NOMO-1 (cell line): Measurements from ENCODE around the gene GPR179.

ENCODE experiments used
- DNase-seq, 2 experiments: peaks; one replicate each; lab custom pipeline; 2025; ENCODE audit not compliant: unreplicated experiment in 2 of 2; lab: John Stamatoyannopoulos, UW

GPR179 gene

DNA sequence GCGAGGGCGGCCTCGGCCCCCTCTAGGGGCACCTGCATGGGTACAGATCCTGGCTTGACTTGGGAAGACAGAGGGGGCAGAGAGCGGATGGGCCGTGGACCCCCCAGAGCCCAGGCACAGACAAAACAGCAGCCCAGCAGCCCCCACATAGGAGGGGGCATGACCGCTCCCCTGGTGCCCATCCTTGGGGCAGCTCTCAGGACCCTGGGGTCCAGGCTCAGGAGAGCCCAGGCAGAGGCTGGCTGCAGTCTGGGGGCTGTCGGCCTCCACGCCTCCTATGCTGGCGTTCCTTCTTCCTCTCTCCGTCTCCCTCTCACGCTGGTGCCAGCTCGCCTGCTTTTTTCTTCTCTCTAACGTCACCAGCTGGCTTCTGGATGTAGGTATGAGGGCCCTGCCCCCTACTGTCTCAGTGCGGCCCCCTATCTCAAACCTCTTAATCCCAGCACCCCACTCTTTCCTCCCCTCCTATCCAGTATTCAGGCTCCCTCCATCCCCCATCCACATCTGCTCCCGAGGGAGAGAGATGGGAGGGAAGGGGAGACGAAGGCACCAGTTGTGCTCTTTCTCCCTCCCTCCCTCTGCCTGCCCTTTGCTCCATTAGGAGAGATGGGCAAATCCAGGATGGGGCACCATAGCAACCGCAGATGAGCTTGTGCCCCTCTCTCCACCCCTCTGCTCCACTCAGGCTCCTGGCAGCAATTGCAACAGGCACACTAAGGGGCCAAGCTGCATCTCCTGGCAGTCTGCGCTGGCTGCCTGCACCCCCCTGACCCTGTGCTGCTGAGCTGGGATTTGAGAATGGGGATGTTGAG is at the start of gene GPR179:
Gene GPR179 (minus strand): TSS at position 349 of the 812 bp plus-strand sequence. CDS start 167 bp downstream, at position 182.
- no peak for DNase-seq

DNA sequence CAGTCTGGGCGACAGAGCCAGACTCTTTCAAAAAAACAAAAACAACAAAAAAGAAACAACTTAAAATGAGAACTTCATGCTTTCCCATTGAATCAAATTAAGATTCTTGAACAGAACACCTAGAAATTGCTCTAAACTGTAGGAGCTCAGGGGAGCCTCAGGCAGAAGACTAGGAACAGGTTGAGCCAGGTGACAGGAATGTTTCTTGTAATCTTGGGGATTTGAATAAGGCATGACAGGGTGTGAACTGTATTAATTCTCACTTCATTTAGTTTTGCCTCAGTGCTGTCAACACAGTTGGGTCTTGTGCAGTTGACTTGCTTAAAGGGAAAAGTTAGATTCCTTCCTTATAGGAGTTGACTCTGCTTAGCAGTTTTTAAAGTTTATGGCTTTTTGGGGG is 35.7 kb upstream of the GPR179 start:
- DNase-seq: no peak

DNA sequence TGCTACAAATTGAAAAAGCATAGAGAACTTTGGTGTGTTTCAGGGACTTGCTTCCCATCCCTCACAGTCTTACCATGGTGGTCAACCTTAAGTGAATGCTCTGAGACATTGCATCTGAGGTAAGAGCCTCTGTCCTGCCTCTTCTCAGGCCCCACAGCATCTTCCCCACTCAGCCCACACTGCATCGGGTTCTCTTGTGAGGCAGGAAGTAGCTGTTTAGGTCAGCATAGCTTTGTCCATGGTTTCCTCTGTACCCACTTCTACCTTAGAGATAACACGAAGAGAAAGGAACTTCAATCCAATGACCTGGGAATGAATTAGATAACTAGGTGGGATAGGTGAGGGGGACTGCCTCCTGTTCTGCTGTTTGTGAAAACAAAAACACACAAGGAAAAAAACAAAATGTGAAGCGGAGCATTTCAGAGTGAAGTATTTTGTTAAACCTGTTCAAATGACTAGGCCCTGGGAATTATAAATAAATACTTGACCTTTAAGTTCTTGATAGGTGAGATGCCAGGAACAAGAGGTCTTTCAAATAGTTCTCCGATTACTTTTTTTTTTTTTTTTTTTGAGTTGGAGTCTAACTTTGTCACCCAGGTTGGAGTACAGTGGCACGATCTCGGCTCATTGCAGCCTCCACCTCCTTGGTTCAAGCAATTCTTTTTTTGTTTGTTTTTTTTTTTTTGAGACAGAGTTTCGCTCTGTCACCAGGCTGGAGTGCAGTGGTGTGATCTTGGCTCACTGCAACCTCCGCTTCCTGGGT is 25.5 kb upstream of the GPR179 start:
- DNase-seq: no peak

DNA sequence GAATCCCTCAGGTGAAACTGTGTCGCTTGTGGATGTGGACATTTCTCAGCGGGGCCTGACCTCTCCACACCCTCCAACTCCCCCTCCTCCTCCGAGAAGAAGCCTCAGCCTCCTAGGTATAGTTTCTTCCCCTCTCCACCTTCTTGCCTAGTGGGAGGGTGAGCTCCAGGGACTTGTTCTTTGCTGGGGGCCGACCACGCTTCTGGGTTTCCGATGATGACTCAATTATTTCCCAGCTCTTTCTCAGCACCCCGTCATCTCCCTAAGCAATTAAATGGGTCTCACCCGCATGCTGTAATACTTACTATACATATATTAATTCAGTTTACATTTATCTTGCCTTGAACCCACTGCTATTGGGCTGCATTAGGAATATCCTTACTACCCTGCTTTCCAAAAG is 21.0 kb upstream of the GPR179 start:
- DNase-seq: no peak

DNA sequence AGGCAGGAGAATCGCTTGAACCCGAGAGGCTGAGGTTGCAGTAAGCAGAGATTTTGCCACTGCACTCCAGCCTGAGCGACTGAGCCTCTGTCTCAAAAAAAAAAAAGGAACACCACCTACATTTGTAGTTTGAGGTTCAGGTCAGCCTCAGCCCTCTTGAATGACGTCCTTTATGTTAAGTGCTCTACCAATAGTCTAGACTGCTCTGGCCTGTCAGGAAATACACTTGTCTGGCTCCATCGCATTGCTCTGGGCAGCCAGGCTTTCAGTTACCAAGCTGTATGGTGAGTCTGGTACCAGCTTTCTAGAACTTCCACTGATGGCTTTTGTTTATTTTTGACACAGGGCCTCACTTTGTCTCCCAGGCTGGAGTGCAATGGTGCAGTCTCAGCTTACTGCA is 19.3 kb upstream of the GPR179 start:
- DNase-seq: no peak

DNA sequence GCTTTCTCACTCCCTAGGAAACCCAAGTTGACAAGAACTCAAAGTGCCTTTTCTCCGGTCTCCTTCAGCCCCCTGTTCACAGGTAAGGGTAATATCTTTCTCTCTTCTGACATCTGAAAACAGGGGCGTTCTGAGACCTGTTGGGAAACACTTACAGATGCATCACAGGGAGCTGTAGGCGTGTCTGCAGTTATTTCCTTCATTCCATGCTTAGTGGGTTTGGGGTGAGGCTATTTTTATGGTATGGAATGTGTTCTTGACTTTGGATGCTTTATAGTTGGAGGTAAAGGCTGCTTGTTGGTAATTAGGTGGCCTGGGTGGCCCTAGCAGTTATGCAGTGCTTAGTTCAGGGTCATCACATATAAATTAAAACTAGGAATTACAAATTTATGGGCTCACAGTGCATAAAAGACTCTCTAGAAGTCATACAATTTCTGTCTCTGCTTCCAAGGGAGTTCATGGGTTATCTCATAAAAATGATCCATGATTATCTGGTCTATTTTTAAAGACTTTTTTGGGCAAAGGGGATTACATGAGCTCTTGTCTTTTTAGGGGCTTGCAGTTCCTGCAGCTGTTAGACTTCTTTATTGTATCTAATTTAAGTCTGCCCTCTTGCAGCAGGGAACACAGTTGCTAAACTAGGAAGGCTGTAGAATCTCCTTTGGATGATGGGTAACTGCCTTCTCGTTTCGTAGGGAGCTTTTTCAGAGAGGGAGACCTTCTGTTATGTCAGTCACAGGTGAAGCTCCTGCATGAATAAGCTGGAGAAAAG is 18.1 kb upstream of the GPR179 start:
- no peak for DNase-seq

DNA sequence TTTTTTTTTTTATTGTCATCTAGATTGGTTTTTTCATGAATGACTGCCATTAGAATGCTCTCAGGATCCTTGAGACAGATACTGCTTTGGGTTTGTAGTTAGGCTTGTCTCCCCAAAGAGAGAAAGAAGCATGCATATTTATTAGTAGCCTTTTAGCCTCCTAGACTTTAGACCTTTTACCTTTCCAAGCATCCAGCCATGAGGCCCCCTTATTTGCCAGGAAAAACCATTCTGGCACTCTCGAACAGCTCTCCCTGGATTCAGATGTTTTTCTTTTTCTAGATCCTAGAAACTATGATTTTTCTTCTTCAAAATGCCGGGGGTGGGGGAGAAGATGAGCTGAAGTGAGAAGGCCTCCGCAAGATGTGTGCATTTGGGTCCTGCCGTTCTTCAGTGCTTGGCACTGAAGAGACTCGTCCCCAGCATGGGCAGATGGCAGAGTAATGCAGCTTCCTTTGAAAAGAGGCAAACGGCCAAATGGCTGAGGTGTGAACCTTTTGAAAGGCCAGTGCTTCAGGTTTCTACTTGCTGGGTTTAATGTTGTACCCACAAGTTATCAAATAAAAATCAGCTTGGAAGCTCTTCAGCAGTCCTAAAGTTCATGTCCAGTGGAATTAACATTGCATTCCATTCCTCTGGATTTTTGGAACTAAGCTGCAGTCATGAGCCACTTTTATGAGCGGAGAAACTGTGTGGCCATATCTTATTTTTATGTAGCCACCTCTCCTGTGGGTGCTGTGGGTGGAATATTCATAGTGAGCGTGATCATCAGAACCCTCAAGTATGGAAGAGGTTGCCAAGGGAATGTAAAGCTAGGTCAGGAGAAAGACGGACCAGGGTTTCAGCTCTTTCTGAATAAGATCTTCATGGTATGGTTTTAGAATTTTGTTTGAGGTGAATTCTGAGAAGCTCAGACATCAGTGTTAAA is 15.1 kb upstream of the GPR179 start:
- no peak for DNase-seq

GRCh38 chr17:38357486-38358123 is 13.8 kb upstream of the GPR179 start:
- no peak for DNase-seq

DNA sequence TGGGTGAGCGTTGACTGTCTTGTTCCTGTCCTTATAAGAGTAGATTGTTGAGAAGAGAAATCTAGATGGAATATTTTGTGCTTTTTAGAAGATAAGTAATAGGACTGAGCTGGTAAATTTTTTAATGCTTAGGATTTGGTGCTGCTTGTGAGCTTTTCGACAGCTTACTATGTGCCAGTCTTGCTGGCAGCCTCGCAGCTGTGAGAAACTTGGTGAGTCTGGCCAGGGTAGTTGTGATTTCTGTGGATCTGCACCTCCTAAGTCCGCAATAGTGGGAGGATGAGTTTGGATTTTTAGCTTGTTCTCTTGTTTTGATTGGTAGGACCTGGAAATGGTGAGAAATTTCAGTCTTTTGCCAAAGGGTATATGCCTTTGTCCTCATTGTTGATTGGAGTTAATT is 11.5 kb upstream of the GPR179 start:
- no peak for DNase-seq

DNA sequence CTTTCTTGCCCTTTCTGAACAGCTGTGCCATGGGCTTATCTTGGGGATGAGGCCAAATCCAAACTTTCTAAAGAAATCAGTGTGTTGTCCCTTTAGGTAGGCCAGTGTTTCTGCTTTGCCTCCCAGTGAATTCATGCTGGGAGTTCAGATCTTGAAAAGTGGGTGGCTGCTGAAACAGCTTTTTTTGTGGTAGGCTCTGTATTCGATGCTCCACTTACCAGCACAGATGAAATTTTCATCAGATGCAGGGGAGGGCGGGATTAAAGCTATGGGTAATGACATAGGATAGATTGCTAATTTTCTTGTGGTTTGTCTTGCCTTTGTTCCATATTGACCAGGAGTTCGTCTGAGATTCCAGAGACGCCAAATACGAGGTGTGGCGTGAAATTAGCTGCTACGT is 10.7 kb upstream of the GPR179 start:
- DNase-seq: no peak

DNA sequence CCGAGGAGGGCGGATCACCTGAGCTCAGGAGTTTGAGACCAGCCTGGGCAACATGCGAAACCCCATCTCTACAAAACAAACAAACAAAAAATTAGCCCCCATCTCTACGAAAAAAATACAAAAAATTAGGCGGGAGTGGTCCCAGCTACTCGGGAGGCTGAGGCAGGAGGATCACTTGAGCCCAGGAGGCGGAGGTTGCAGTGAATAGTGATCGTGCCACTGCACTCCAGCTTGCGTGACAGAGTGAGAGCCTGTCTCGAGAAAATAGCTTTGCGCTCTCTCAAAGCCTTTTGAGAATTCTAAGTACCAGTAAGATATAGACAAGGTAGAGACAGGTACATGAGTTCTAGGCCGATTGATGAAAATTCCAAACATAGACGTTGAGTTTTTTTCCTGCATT is 9.9 kb upstream of the GPR179 start:
- no peak for DNase-seq

GRCh38 chr17:38353086-38353604 is 9.4 kb upstream of the GPR179 start:
- DNase-seq: peak in 1 of 2 experiments; percentile 16

DNA sequence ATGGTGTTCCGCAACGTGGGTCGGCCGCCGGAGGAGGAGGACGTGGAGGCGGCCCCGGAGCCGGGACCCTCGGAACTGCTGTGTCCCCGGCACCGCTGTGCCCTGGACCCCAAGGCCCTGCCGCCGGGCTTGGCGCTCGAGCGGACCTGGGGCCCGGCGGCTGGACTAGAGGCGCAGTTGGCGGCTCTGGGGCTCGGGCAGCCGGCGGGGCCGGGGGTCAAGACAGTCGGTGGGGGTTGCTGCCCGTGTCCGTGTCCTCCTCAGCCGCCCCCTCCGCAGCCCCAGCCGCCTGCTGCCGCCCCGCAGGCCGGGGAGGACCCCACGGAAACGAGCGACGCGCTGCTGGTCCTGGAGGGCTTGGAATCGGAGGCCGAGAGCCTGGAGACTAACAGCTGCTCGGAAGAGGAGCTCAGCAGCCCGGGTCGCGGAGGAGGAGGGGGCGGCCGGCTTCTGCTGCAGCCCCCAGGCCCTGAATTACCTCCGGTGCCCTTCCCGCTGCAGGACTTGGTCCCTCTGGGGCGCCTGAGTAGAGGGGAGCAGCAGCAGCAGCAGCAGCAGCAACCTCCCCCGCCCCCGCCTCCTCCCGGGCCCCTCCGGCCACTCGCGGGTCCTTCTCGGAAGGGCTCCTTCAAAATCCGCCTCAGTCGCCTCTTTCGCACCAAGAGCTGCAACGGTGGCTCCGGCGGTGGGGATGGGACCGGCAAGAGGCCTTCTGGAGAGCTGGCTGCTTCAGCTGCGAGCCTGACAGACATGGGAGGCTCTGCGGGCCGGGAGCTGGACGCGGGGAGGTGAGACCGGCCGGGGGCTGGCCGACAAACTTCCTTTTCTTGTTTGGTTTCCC is 8.7 kb upstream of the GPR179 start:
- DNase-seq: peak in 1 of 2 experiments; percentile 10

- DNase-seq: peak; percentile 86 to 95
Measured at GRCh38 chr17:38351412-38352222, 7.9 kb upstream of the GPR179 start, which contains the start of gene SOCS7. Gene SOCS7, plus strand, starts transcription at chr17:38351844. Its CDS starts 209 bp downstream, at chr17:38352053.

DNA sequence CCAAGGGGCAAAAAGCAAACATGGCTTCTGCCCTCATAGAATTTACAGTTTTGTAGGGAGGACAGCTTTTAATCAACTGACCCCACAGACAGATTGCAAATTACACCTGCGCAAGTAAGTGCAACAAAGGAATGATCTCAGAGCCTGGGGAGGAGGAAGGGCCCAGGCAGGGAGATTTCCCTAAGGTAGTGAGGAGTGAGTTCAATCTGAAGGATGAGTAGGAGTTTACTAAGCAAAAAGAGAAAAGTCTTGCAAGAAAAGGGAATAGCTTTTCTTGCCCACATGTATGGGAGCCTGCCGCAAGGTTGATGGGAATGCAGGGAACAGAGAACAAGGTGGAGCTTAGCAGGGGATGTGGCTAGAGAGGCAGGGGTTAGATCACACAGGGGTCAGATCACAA is 6.3 kb upstream of the GPR179 start:
- no peak for DNase-seq

DNA sequence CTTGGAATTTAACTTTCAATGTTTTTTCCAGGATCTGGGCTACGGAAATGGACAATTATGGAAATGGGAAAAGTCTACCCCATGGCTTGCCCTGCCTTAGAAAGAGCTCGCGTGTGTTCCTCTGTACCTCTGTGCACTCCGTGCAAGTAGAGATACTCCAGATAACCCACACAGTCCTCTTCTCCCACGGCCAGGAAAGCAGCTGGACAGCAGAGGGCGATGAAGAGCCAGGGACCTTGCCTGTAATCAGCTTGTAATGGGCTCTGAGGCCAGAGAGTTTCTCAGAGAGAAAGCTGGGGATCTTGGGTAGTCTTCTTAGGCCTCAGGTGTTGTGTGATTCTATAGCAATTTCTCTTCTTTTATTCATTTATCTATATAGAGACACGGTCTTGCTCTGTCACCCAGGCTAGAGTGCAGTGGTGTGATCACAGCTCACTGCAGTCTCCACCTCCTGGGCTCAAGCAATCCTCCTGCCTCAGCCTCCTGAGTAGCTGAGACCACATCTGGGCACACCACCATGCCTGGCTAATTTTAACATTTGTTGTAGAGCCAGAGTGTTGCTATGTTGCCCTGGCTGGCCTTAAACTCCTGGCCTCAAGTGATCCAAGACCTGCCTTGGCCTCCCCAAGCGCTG is 5.5 kb upstream of the GPR179 start:
- peak; percentile 69 to 76 for DNase-seq

- DNase-seq: no peak
Measured at GRCh38 chr17:38345743-38346142, 2.0 kb upstream of the GPR179 start.
